Measurements from ENCODE around the gene FAM184A. TPM values are rescaled to one million over a fixed set of nuclear protein-coding genes. Genes with fewer than 3 reads are reported as not detected.

FAM184A gene
- total RNA-seq, 1 donor from 2014 or later, result 15.9 TPM

GRCh38 chr6:119076576-119077390 lies 1.7 kb downstream of the FAM184A start:
- intact Hi-C loops (cut with DNase I), result no loop called here
- TF ChIP-seq CTCF (IDR thresholded peaks at IDR 0.05), result no peak
- H3K4me1 ChIP-seq, result peaks cover 14% of the 10 kb centered on the region
- H3K27me3 ChIP-seq (ENCODE audit: low read depth), result no peaks in the 10 kb centered on the region
- H3K36me3 ChIP-seq, result no peaks in the 10 kb centered on the region
- no peaks in the 10 kb centered on the region for H3K9me3 ChIP-seq
- peak in 1 of 2 donors; percentile 4 for ATAC-seq
- H3K4me3 ChIP-seq, result peak overlapping the region; percentile 72
- H3K27ac ChIP-seq, result peak overlapping the region; percentile 84
- DNase-seq, result no peak

GRCh38 chr6:119076173-119076572 lies 2.3 kb downstream of the FAM184A start:
- no peak for DNase-seq
- Histone ChIP-seq H3K27ac (peak overlapping the region; percentile 84), H3K9me3 (no peaks in the 10 kb centered on the region), H3K36me3 (no peaks in the 10 kb centered on the region), H3K27me3 (ENCODE audit: low read depth) (no peaks in the 10 kb centered on the region), H3K4me1 (peaks cover 14% of the 10 kb centered on the region), H3K4me3 (no peak overlapping the region)
- intact Hi-C loops (cut with DNase I), result no loop called here
- peak; percentile 61 to 73 for ATAC-seq
- no peak for TF ChIP-seq CTCF (IDR thresholded peaks at IDR 0.05)

- H3K27ac ChIP-seq, result peak overlapping the region; percentile 32
- DNase-seq, result no peak
- H3K36me3 ChIP-seq, result no peaks in the 10 kb centered on the region
- no peaks in the 10 kb centered on the region for H3K27me3 ChIP-seq (ENCODE audit: low read depth)
- H3K9me3 ChIP-seq, result no peaks in the 10 kb centered on the region
- no peak for ATAC-seq
- H3K4me1 ChIP-seq, result peaks cover 14% of the 10 kb centered on the region
- TF ChIP-seq CTCF (IDR thresholded peaks at IDR 0.05), result no peak
- intact Hi-C loops (cut with DNase I), result no loop called here
- no peak overlapping the region for H3K4me3 ChIP-seq
Measured at GRCh38 chr6:119075200-119075981, 3.1 kb downstream of the FAM184A start.

- Histone ChIP-seq H3K4me3 (no peak overlapping the region), H3K36me3 (no peaks in the 10 kb centered on the region), H3K9me3 (no peaks in the 10 kb centered on the region), H3K27me3 (ENCODE audit: low read depth) (no peaks in the 10 kb centered on the region), H3K27ac (no peak overlapping the region), H3K4me1 (no peaks in the 10 kb centered on the region)
- no peak for TF ChIP-seq CTCF (IDR thresholded peaks at IDR 0.05)
- DNase-seq, result no peak
- peak; percentile 35 for ATAC-seq
- intact Hi-C loops (cut with DNase I), result no loop called here
Measured at GRCh38 chr6:119073307-119074051, 5.0 kb downstream of the FAM184A start.

GRCh38 chr6:119071576-119071975 lies 6.9 kb downstream of the FAM184A start:
- no peak for ATAC-seq
- no peak for DNase-seq

More at GRCh38 chr6:119071576-119071975, 6.9 kb downstream of the FAM184A start:
- no peaks in the 10 kb centered on the region for H3K36me3 ChIP-seq
- no peaks in the 10 kb centered on the region for H3K9me3 ChIP-seq
- H3K27ac ChIP-seq, result no peak overlapping the region
- no peak overlapping the region for H3K4me3 ChIP-seq
- no peaks in the 10 kb centered on the region for H3K4me1 ChIP-seq
- no peak for TF ChIP-seq CTCF (IDR thresholded peaks at IDR 0.05)
- intact Hi-C loops (cut with DNase I), result no loop called here
- H3K27me3 ChIP-seq (ENCODE audit: low read depth), result no peaks in the 10 kb centered on the region

All from lower lobe of right lung (tissue), 2 donors.